ENCODE measurements around the gene SMIM36. TPM values are rescaled to one million over a fixed set of nuclear protein-coding genes. Genes with fewer than 3 reads are reported as not detected.
"Not testable (repeated sequence)": the region's sequence is repeated elsewhere in the genome, so short reads cannot be mapped to it uniquely, and the experiment has no call there.

SMIM36 gene
- total RNA-seq, 1 donor from 2014 or later = not detected

GRCh38 chr17:55446581-55447205 is 64.6 kb downstream of the SMIM36 start:
- Histone ChIP-seq H3K27ac (peak overlapping the region; percentile 29), H3K27me3 (ENCODE audit: low read depth) (no peaks in the 10 kb centered on the region), H3K4me1 (peaks cover 16% of the 10 kb centered on the region), H3K36me3 (no peaks in the 10 kb centered on the region), H3K4me3 (no peak overlapping the region), H3K9me3 (no peaks in the 10 kb centered on the region)
- DNase-seq (no peak), ATAC-seq (no peak)
- intact Hi-C loops (cut with DNase I) = no loop called here
- TF ChIP-seq, protein P1, sequence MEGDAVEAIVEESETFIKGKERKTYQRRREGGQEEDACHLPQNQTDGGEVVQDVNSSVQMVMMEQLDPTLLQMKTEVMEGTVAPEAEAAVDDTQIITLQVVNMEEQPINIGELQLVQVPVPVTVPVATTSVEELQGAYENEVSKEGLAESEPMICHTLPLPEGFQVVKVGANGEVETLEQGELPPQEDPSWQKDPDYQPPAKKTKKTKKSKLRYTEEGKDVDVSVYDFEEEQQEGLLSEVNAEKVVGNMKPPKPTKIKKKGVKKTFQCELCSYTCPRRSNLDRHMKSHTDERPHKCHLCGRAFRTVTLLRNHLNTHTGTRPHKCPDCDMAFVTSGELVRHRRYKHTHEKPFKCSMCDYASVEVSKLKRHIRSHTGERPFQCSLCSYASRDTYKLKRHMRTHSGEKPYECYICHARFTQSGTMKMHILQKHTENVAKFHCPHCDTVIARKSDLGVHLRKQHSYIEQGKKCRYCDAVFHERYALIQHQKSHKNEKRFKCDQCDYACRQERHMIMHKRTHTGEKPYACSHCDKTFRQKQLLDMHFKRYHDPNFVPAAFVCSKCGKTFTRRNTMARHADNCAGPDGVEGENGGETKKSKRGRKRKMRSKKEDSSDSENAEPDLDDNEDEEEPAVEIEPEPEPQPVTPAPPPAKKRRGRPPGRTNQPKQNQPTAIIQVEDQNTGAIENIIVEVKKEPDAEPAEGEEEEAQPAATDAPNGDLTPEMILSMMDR (IDR thresholded peaks at IDR 0.05) = no peak

DNA sequence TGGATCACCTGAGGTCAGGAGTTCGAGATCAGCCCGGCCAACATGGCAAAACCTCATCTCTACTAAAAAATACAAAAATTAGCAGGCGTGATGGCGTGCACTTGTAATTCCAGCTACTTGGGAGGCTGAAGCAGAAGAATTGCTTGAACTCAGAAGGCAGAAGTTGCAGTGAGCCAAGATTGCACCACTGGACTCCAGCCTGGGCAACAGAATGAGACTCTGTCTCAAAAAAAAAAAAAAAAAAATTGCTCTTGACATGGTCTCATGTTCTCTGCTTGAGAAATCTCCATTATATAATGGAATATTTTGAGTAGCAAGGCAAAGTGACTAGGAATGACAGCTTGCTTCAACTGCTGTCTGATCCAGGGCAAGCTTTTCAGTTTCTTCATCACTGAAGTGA is 65.2 kb downstream of the SMIM36 start:
- peaks cover 11% of the 10 kb centered on the region for H3K4me1 ChIP-seq
- H3K4me3 ChIP-seq; DNase-seq; H3K9me3 ChIP-seq; H3K27me3 ChIP-seq (ENCODE audit: low read depth); H3K36me3 ChIP-seq; intact Hi-C loops (cut with DNase I): not testable (repeated sequence)
- H3K27ac ChIP-seq = peak overlapping the region; percentile 29
- ATAC-seq = peak; percentile 23 to 59

GRCh38 chr17:55444471-55445441 is 66.5 kb downstream of the SMIM36 start:
- intact Hi-C loops (cut with DNase I) = no loop called here
- peaks cover 11% of the 10 kb centered on the region for H3K4me1 ChIP-seq
- H3K9me3 ChIP-seq = no peaks in the 10 kb centered on the region
- H3K4me3 ChIP-seq = no peak overlapping the region
- no peak overlapping the region for H3K27ac ChIP-seq
- peak; percentile 50 to 64 for ATAC-seq
- TF ChIP-seq, protein P1 (IDR thresholded peaks at IDR 0.05) = no peak
- no peaks in the 10 kb centered on the region for H3K36me3 ChIP-seq
- no peak for DNase-seq
- H3K27me3 ChIP-seq (ENCODE audit: low read depth) = no peaks in the 10 kb centered on the region

GRCh38 chr17:55443904-55444303 is 67.3 kb downstream of the SMIM36 start:
- TF ChIP-seq, protein P1 (IDR thresholded peaks at IDR 0.05) = no peak
- no peak for ATAC-seq
- H3K27me3 ChIP-seq (ENCODE audit: low read depth) = no peaks in the 10 kb centered on the region
- H3K4me1 ChIP-seq = peaks cover 11% of the 10 kb centered on the region
- no peak overlapping the region for H3K4me3 ChIP-seq
- H3K9me3 ChIP-seq = no peaks in the 10 kb centered on the region
- intact Hi-C loops (cut with DNase I) = no loop called here
- H3K36me3 ChIP-seq = no peaks in the 10 kb centered on the region
- DNase-seq = no peak
- no peak overlapping the region for H3K27ac ChIP-seq

DNA sequence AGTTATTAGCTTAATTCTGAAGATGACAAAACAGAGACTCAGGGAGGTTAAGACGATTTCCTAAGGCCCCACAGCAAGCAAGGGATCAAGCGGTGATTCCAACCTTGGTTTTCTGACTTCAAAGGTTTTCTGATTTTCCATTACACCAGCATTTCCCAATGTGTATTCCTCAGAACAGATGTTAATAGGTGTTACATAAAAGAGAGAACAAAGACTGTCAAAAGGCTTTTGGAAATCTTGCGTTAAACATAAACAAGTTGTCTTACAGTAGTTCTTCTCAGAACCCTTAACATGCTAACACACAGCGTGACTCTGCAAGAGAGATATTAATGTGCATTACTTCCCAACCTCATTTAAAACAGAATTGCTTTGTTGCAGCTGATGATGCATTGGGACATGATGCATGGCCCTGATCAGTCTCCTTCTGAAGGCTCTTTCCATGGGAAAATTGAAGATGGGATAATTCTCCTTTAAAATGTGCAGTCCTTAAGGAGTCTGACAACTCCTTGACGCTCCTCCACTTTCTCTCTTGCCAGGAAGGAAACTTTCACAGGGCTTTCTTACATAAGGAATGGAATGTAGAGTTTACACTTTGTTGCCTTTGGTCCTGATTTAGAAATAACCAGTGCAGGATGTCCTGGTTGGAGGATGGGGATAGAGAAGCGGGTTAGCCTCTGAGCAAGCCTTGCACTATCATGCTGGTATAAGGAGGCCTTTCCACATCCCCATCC is 68.1 kb downstream of the SMIM36 start:
- ATAC-seq (no peak), DNase-seq (no peak)
- TF ChIP-seq, protein P1 (IDR thresholded peaks at IDR 0.05) = no peak
- Histone ChIP-seq H3K4me1 (peaks cover 11% of the 10 kb centered on the region), H3K36me3 (no peaks in the 10 kb centered on the region), H3K27me3 (ENCODE audit: low read depth) (no peaks in the 10 kb centered on the region), H3K9me3 (no peaks in the 10 kb centered on the region), H3K27ac (no peak overlapping the region), H3K4me3 (no peak overlapping the region)
- intact Hi-C loops (cut with DNase I) = no loop called here
